Choroid plexus epithelial cell (primary cell): ENCODE measurements around the gene S1PR2.

Source experiments
- DNase-seq: peaks from one replicate; pipeline ENCODE4 v3.0.0-alpha.2; 2010; ENCODE audit warnings: low read depth
- H3K4me3 ChIP-seq: 2 replicates; pipeline ENCODE4 v1.5.1; 2011; ENCODE audit warnings: low read depth, mild to moderate bottlenecking, control low read depth, low read length, moderate library complexity
- CTCF ChIP-seq: conservative IDR thresholded peaks from 2 replicates; pipeline ENCODE4 v1.5.1; 2011; ENCODE audit warnings: low read depth, mild to moderate bottlenecking, control low read depth, inconsistent platforms, low read length, moderate library complexity

Gene S1PR2

GRCh38 chr19:10260141-10260584 lies 29.0 kb upstream of the S1PR2 start:
- no peak for TF ChIP-seq CTCF
- DNase-seq: no peak
- H3K4me3 ChIP-seq: no peak overlapping the region

GRCh38 chr19:10259162-10259905 lies 28.2 kb upstream of the S1PR2 start:
- TF ChIP-seq CTCF: peak; percentile 80
- H3K4me3 ChIP-seq: no peak overlapping the region
- DNase-seq: peak; percentile 91

GRCh38 chr19:10258080-10258710 lies 27.1 kb upstream of the S1PR2 start:
- no peak overlapping the region for H3K4me3 ChIP-seq
- no peak for TF ChIP-seq CTCF
- DNase-seq: no peak

- no peak for DNase-seq
- no peak for TF ChIP-seq CTCF
- no peak overlapping the region for H3K4me3 ChIP-seq
These were observed 26.0 kb upstream of the S1PR2 start for GRCh38 chr19:10256970-10257615.

GRCh38 chr19:10256551-10256950 lies 25.4 kb upstream of the S1PR2 start:
- DNase-seq: no peak
- TF ChIP-seq CTCF: no peak
- H3K4me3 ChIP-seq: no peak overlapping the region

GRCh38 chr19:10255358-10255757 lies 24.2 kb upstream of the S1PR2 start:
- no peak overlapping the region for H3K4me3 ChIP-seq
- DNase-seq: no peak
- no peak for TF ChIP-seq CTCF
